ENCODE results near the gene SCNM1.
A peak's percentile ranks its signal among the peaks of the same experiment; 100 is the strongest.
"Not testable (repeated sequence)": the region's sequence is repeated elsewhere in the genome, so short reads cannot be mapped to it uniquely, and the experiment has no call there.

SCNM1 gene

GRCh38 chr1:151194894-151195594 is 29.1 kb downstream of the SCNM1 start:
- not testable (repeated sequence) for DNase-seq

DNA sequence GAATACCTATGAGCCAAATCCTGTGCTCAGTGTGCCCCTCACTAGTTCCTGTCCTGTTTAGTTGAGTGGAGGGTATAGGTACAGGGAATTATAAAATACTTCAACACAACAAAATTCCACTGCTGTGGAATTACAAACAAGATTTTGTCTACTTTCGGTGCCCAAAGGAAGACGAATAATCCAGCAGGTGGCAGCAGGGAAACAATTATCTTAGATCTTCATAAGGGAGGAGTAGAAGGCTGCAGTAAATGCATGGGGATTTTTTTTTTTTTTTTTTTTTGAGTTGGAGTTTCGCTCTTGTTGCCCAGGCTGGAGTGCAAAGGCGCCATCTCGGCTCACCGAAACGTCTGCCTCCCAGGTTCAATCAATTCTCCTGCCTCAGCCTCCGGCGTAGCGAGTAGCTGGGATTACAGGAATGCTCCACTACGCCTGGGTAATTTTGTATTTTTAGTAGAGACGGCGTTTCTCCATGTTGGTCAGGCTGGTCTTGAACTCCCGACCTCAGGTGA is 30.4 kb downstream of the SCNM1 start:
- peak; percentile 53 for DNase-seq

DNA sequence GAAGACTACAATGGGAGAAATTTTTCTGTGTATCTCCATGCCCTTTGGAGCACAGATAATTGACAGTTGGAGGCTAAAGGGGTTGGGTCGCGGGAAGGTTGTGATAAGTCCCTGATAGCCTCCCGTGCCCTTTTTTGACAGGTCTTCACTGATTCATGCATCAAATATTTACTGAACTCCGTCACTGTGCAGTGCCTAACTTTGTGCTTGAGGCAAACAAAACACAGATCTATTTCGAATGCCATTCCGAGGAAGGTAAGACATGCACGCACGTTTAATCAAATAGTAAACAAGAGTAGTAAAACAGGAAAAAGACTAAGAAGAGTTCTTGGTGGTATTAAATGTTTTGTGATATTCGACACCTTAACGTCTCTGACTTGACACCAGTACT is 31.9 kb downstream of the SCNM1 start:
- DNase-seq = no peak

DNA sequence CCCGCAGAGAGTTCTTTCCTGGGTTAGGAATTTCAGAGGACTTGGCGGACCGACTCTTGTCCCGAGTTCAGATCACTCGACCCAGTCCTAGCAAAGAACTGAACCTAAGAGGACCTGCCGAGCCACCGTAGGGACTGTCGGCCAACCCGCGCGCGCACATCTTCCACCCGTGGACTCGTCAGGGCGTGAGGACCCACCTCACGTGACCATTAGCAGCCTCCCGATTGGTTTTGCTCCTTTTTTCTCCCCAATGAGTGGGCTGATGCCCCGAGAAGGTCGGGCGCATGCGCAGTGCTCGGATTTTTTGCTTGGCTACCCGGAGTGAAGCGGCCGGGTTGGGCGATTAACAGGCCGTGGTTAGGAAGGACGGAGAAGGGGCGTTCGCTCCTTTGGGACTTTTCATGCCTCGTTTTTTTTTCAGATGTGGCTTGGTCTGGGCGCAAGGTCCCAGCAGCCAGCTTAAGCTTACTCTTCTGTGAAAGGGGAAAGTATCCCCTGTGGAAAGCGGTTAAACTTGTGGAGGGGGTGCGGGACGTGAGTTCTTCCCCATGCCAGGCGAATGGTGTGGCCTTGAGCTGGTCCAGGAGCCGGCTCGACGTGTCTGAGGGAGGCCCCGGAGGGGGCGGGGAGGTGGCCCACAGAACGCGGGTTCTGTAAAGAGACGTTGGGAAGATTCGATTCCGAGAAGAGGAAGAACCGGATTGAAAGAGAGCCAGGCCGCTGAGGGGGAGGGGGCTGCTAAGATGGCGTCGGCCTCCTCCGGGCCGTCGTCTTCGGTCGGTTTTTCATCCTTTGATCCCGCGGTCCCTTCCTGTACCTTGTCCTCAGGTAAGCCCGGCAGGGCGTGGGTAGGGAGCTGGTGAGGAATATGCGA is 32.5 kb downstream of the SCNM1 start, which contains the start of gene PIP5K1A:
TSS of gene PIP5K1A (plus strand) at position 299 of the 874 bp plus-strand sequence. CDS start at position 744, 445 bp downstream.
- DNase-seq = peak; percentile 88

DNA sequence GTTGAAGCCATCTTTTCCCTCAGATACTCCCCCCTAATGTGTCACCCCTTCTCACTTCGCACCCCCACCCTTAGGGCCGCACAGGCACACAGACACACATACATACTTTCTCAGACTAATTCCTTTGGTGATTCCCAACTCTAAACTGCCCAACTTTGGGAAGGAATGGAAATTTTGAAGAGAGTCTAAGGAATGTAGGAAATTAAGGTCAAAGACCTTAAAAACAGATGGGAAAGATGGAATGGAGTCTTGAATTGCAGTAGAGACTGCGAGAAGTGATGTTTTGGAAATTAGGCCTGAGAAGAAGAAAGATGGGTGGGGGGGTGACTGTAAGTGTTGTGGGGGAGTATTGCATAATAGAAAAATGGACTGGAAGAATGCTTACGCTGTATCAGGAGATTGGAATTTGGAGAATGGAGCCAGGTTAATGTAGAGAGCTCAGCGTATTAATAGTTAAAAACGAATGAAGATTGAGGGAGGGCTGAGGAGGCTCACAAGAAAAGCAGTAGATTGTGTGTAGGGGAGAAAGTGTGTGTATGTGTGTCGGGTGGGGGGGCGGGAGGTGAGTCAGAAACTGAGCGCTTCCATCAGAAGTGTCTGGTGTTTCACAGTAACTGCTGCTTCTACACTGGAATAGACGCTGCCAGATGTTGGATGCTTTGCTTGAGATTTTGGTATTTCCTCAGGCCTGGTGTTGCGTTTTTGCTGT is 34.1 kb downstream of the SCNM1 start:
- DNase-seq = no peak

GRCh38 chr1:151205381-151205965 is 39.5 kb downstream of the SCNM1 start:
- DNase-seq = not testable (repeated sequence)

- DNase-seq = no peak
Observed at GRCh38 chr1:151210830-151211229, 44.9 kb downstream of the SCNM1 start.

DNA sequence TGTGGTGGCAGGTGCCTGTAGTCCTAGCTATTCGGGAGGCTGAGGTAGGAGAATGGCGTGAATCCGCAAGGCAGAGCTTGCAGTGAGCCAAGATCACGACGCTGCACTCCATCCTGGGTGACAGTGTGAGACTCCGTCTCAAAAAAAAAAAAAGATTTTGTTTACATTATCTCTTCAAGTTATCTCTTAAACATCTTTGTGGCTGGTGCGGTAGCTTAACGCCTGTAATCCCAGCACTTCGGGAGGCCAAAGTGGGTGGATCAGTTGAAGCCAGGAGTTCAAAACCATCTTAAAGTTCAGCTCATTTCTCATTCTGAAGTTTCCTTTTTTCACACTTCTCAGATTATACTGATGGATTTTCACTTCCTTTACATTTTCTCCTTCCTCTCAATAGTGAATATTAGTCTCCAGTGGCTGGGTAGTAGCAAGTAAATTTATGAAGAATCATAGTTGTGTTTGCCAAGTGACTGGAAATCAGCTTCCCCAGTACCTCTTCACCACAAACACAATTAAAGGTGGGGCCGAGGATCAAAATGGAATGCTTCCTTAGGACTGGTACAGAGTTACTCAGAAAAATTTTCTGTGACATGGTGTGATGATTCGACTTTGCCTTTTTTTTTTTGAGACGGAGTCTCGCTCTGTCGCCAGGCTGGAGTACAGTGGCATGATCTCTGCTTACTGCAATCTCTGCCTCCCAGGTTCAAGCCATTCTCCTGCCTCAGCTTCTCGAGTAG is 46.2 kb downstream of the SCNM1 start:
- DNase-seq = no peak

GRCh38 chr1:151213560-151213959 is 47.6 kb downstream of the SCNM1 start:
- DNase-seq = no peak

All from NCI-H1417 treated with DMSO at 0.1 percent for 48 hours (cell line).